ENCODE measurements around the gene CNST.

CNST gene, protein sequence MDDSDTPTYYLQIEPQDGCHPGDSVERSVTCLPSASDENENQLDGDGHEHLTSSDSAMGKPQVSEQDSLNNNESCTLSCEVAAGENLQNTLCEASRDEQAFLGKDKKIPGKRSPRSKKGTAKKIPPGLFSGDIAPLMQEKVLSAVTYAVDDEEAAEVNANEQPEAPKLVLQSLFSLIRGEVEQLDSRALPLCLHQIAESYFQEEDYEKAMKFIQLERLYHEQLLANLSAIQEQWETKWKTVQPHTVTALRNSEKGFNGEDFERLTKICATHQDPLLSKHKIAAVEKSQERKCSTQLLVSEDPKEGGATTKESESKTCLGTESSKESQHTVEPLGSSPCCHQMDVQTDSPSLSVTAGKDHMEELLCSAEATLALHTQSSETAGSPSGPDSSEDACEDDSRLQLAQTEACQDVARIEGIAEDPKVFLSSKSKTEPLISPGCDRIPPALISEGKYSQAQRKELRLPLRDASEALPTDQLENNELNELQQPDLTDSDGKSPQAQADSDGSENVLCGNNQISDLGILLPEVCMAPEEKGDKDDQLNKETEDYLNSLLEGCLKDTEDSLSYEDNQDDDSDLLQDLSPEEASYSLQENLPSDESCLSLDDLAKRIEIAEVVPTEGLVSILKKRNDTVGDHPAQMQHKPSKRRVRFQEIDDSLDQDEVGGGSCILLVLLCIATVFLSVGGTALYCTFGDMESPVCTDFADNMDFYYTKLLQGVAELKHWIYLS

GRCh38 chr1:246566128-246566812 lies at the start of gene CNST, which contains the start of gene TFB2M:
TSS of gene CNST (plus strand) at chr1:246566456. CDS start at chr1:246591563, 25,107 bp downstream.
TSS of gene TFB2M (minus strand) at chr1:246566261. CDS start at chr1:246566138, 123 bp downstream.
- Histone ChIP-seq H3K27ac (ENCODE audit: low read length) (peak within 1 kb of the TSS; percentile 76), H4K20me1 (ENCODE audit: insufficient read depth, low read length) (no peaks in the 10 kb centered on the region), H2AFZ (ENCODE audit: low read depth, low read length) (peak within 1 kb of the TSS; percentile 69), H3K9ac (ENCODE audit: low read length) (peak within 1 kb of the TSS; percentile 88), H3K4me2 (ENCODE audit: low read length) (peak within 1 kb of the TSS; percentile 89), H3K27me3 (ENCODE audit: low read depth, low read length) (no peaks in the 10 kb centered on the region), H3K4me3 (ENCODE audit: low read length) (peak within 1 kb of the TSS; percentile 88), H3K9me3 (ENCODE audit: insufficient read depth, low read length) (no peaks in the 10 kb centered on the region), H3K79me2 (ENCODE audit: low read length) (peaks cover 87% of the 10 kb centered on the region), H3K4me1 (ENCODE audit: low read length) (peaks cover 31% of the 10 kb centered on the region), H3K36me3 (replicated peaks; ENCODE audit: low read depth, low read length) (peaks cover 11% of the 10 kb centered on the region)
- TF ChIP-seq, protein P1, sequence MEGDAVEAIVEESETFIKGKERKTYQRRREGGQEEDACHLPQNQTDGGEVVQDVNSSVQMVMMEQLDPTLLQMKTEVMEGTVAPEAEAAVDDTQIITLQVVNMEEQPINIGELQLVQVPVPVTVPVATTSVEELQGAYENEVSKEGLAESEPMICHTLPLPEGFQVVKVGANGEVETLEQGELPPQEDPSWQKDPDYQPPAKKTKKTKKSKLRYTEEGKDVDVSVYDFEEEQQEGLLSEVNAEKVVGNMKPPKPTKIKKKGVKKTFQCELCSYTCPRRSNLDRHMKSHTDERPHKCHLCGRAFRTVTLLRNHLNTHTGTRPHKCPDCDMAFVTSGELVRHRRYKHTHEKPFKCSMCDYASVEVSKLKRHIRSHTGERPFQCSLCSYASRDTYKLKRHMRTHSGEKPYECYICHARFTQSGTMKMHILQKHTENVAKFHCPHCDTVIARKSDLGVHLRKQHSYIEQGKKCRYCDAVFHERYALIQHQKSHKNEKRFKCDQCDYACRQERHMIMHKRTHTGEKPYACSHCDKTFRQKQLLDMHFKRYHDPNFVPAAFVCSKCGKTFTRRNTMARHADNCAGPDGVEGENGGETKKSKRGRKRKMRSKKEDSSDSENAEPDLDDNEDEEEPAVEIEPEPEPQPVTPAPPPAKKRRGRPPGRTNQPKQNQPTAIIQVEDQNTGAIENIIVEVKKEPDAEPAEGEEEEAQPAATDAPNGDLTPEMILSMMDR (IDR thresholded peaks at IDR 0.05; ENCODE audit: low read depth, low read length), result no peak
- TF ChIP-seq EZH2phosphoT487 (IDR thresholded peaks at IDR 0.05; ENCODE audit: low read depth), result no peak

DNA sequence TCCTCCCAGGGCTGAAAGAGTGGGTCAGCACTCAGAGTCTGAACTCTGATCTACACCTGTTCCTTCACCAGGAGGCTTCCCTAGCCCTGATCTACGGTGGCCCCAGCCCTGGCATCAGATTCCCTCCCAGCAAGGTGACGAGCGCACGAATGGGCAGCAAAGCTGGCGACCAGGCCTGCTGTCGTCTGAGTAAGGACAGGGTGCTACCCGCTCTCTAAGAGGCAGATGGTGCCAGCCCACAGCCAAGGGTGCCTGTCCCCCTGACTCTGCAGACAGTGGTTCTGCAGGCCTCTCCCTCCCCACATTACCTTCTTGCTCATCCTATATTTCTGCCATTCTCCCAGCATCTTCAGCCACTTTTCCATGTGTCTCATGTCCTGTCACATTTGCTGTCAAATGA lies 48.9 kb upstream of the CNST start:
- Histone ChIP-seq H3K79me2 (ENCODE audit: low read length) (no peaks in the 10 kb centered on the region), H2AFZ (ENCODE audit: low read depth, low read length) (no peak overlapping the region), H3K27me3 (ENCODE audit: low read depth, low read length) (no peaks in the 10 kb centered on the region), H3K9me3 (ENCODE audit: insufficient read depth, low read length) (peaks cover 43% of the 10 kb centered on the region), H3K4me3 (ENCODE audit: low read length) (no peak overlapping the region), H3K4me1 (ENCODE audit: low read length) (no peaks in the 10 kb centered on the region), H4K20me1 (ENCODE audit: insufficient read depth, low read length) (no peaks in the 10 kb centered on the region), H3K27ac (ENCODE audit: low read length) (no peak overlapping the region), H3K4me2 (ENCODE audit: low read length) (no peak overlapping the region), H3K36me3 (replicated peaks; ENCODE audit: low read depth, low read length) (no peaks in the 10 kb centered on the region), H3K9ac (ENCODE audit: low read length) (no peak overlapping the region)
- TF ChIP-seq, protein P1 (IDR thresholded peaks at IDR 0.05; ENCODE audit: low read depth, low read length), result no peak
- TF ChIP-seq EZH2phosphoT487 (IDR thresholded peaks at IDR 0.05; ENCODE audit: low read depth), result no peak

- Histone ChIP-seq H3K4me2 (ENCODE audit: low read length) (no peak overlapping the region), H4K20me1 (ENCODE audit: insufficient read depth, low read length) (no peaks in the 10 kb centered on the region), H2AFZ (ENCODE audit: low read depth, low read length) (no peak overlapping the region), H3K9me3 (ENCODE audit: insufficient read depth, low read length) (peaks cover 41% of the 10 kb centered on the region), H3K4me3 (ENCODE audit: low read length) (no peak overlapping the region), H3K4me1 (ENCODE audit: low read length) (no peaks in the 10 kb centered on the region), H3K27ac (ENCODE audit: low read length) (no peak overlapping the region), H3K9ac (ENCODE audit: low read length) (no peak overlapping the region), H3K27me3 (ENCODE audit: low read depth, low read length) (no peaks in the 10 kb centered on the region), H3K79me2 (ENCODE audit: low read length) (no peaks in the 10 kb centered on the region), H3K36me3 (replicated peaks; ENCODE audit: low read depth, low read length) (no peaks in the 10 kb centered on the region)
- TF ChIP-seq, protein P1 (IDR thresholded peaks at IDR 0.05; ENCODE audit: low read depth, low read length), result no peak
- no peak for TF ChIP-seq EZH2phosphoT487 (IDR thresholded peaks at IDR 0.05; ENCODE audit: low read depth)
Observed at GRCh38 chr1:246518456-246519205, 47.6 kb upstream of the CNST start.
